Mammary epithelial cell (primary cell): ENCODE measurements around the gene NDST3.

ENCODE experiments used
- EZH2 ChIP-seq: IDR thresholded peaks from 2 replicates; pipeline ENCODE4 v1.6.1; 2012; ENCODE audit warnings: low read length, inconsistent platforms, borderline replicate concordance
- TF ChIP-seq, protein P1 (sequence below), 2 donors: IDR thresholded peaks in 1 of 2; conservative IDR thresholded peaks in 1 of 2; 2 replicates each; pipeline ENCODE4 v1.5.1; 2011 to 2012; ENCODE audit warnings: inconsistent platforms in 2 of 2, low read length in 2 of 2, mild to moderate bottlenecking in 2 of 2, control low read depth in 1 of 2, low read depth in 1 of 2; ENCODE audit not compliant: insufficient read depth in 1 of 2; ENCODE audit errors: extremely low read depth in 1 of 2

DNA sequence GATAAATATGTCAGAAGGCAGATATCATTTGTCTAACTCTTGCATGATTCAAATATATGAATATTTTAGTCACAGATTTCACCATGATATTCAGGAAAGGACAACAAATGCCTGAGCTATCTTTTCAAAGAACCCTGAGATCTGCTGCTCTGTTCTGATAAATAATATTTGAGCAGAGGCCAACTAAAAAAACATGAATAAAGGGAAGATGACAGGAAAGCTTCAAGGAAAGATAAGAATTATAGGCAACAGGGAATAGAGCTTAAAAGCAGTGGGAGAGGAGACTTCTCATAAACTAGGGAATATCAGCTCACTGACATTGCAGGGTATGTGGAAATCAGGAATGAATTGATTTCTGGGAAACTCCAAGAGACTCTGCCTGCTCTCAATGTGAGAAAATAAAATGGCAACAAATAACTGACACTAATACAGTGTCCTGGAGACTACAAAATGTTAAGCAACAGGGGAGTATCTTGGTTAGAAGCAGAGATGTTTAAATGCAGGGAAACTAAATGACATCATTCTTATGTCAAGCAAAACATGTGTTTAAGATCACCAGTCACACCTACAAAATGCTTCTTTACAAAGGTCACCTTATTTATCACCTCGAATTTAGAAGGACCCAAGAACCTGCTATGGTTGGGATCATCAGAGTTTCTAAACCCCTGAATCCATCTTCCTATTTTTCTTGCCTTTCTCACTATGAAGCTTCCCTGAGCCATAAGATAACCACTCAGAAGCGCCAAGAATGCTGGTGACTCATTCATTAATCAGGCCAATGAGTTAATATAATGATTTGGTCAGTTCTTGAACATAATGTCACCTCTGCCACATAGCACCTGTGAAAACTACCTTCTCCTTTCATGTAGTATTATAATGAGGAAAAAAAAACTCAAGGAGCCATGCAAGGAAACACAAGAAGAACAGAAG, 78.1 kb downstream of the NDST3 start:
- TF ChIP-seq, protein P1, sequence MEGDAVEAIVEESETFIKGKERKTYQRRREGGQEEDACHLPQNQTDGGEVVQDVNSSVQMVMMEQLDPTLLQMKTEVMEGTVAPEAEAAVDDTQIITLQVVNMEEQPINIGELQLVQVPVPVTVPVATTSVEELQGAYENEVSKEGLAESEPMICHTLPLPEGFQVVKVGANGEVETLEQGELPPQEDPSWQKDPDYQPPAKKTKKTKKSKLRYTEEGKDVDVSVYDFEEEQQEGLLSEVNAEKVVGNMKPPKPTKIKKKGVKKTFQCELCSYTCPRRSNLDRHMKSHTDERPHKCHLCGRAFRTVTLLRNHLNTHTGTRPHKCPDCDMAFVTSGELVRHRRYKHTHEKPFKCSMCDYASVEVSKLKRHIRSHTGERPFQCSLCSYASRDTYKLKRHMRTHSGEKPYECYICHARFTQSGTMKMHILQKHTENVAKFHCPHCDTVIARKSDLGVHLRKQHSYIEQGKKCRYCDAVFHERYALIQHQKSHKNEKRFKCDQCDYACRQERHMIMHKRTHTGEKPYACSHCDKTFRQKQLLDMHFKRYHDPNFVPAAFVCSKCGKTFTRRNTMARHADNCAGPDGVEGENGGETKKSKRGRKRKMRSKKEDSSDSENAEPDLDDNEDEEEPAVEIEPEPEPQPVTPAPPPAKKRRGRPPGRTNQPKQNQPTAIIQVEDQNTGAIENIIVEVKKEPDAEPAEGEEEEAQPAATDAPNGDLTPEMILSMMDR (conservative IDR thresholded peaks at IDR 0.05 in 1 of 2, IDR thresholded peaks at IDR 0.05 in 1 of 2; ENCODE audit: extremely low read depth in 1 of 2, insufficient read depth in 1 of 2, low read depth in 1 of 2, low read length in 2 of 2), result no peak
- TF ChIP-seq EZH2, result no peak
